ENCODE results near the gene ADORA1.

The ADORA1 gene

GRCh38 chr1:203196371-203196770 is 68.8 kb downstream of the ADORA1 start:
- DNase-seq: peak; percentile 69

GRCh38 chr1:203197625-203198024 is 70.1 kb downstream of the ADORA1 start:
- DNase-seq: peak; percentile 92

GRCh38 chr1:203199002-203199401 is 71.5 kb downstream of the ADORA1 start:
- DNase-seq: no peak

GRCh38 chr1:203199481-203199815 is 71.9 kb downstream of the ADORA1 start:
- no peak for DNase-seq

GRCh38 chr1:203199816-203200571 is 72.5 kb downstream of the ADORA1 start:
- DNase-seq: no peak

GRCh38 chr1:203200916-203201315 is 73.4 kb downstream of the ADORA1 start:
- no peak for DNase-seq

GRCh38 chr1:203201516-203202205 is 74.1 kb downstream of the ADORA1 start:
- DNase-seq: no peak

- peak; percentile 60 for DNase-seq
These were observed 75.1 kb downstream of the ADORA1 start for GRCh38 chr1:203202431-203203245.

- DNase-seq: peak; percentile 84
These were observed 77.2 kb downstream of the ADORA1 start for GRCh38 chr1:203204756-203205155.

GRCh38 chr1:203206129-203206687 is 78.7 kb downstream of the ADORA1 start:
- peak; percentile 70 for DNase-seq

GRCh38 chr1:203207751-203208150 is 80.2 kb downstream of the ADORA1 start:
- no peak for DNase-seq

GRCh38 chr1:203208181-203208580 is 80.7 kb downstream of the ADORA1 start:
- no peak for DNase-seq

GRCh38 chr1:203210350-203210749 is 82.8 kb downstream of the ADORA1 start:
- DNase-seq: no peak

GRCh38 chr1:203210988-203211387 is 83.5 kb downstream of the ADORA1 start:
- peak; percentile 27 for DNase-seq

GRCh38 chr1:203211812-203212211 is 84.3 kb downstream of the ADORA1 start:
- DNase-seq: peak; percentile 7

GRCh38 chr1:203213126-203213525 is 85.6 kb downstream of the ADORA1 start:
- DNase-seq: no peak

GRCh38 chr1:203214871-203215270 is 87.3 kb downstream of the ADORA1 start:
- no peak for DNase-seq

- no peak for DNase-seq
These were observed 88.0 kb downstream of the ADORA1 start for GRCh38 chr1:203215573-203215972.

- DNase-seq: peak; percentile 79
These were observed 89.0 kb downstream of the ADORA1 start for GRCh38 chr1:203216274-203217138.
